ENCODE results near the gene RALGAPA2.

- TF ChIP-seq EZH2 (IDR thresholded peaks at IDR 0.05; ENCODE audit: insufficient read depth, poor library complexity, severe bottlenecking), result no peak
- no peak for TF ChIP-seq EZH2phosphoT487 (IDR thresholded peaks at IDR 0.05; ENCODE audit: insufficient read depth, low read depth)
Observed at GRCh38 chr20:20455926-20456325, 256.5 kb downstream of the RALGAPA2 start.

Data from GM23248 (cell line).